CD14-positive monocyte (primary cell): Measurements from ENCODE around the gene HEPH. TPM values are rescaled to one million over a fixed set of nuclear protein-coding genes. Genes with fewer than 3 reads are reported as not detected.
"Not testable (repeated sequence)": the region's sequence is repeated elsewhere in the genome, so short reads cannot be mapped to it uniquely, and the experiment has no call there.

Experiments
- DNase-seq, 3 donors: peaks; one replicate each; pipeline ENCODE4 v3.0.0-alpha.2; 2011 to 2022
- H2AFZ ChIP-seq: 2 replicates; pipeline ENCODE4 v1.6.0; 2012; ENCODE audit warnings: mild to moderate bottlenecking, low read depth, low read length, inconsistent platforms; ENCODE audit not compliant: insufficient read depth, poor library complexity, severe bottlenecking
- H3K27ac ChIP-seq, 2 donors: 1 replicate in 1 of 2; 2 replicates in 1 of 2; pipeline ENCODE4 v1.5.1; 2012 to 2013; ENCODE audit warnings: low read length in 2 of 2, control low read depth in 1 of 2, inconsistent platforms in 1 of 2, low read depth in 1 of 2, mild to moderate bottlenecking in 1 of 2
- H3K27me3 ChIP-seq, 2 donors: one replicate each; pipeline versions ENCODE4 v1.6.0 to v1.6.1; 2011 to 2013; ENCODE audit warnings: low read length in 2 of 2; ENCODE audit not compliant: control insufficient read depth in 2 of 2, insufficient read depth in 2 of 2
- H3K36me3 ChIP-seq, 2 donors: replicated peaks in 1 of 2; 1 replicate in 1 of 2; 2 replicates in 1 of 2; pipeline versions ENCODE4 v1.5.1 to v1.6.1; 2012 to 2013; ENCODE audit warnings: low read length in 2 of 2, control low read depth in 1 of 2, inconsistent platforms in 1 of 2, mild to moderate bottlenecking in 1 of 2; ENCODE audit not compliant: insufficient read depth in 2 of 2, control insufficient read depth in 1 of 2
- H3K4me1 ChIP-seq, 2 donors: 1 replicate in 1 of 2; 2 replicates in 1 of 2; pipeline versions ENCODE4 v1.5.1 to v1.6.1; 2012 to 2013; ENCODE audit warnings: low read length in 2 of 2, control low read depth in 1 of 2, inconsistent platforms in 1 of 2, mild to moderate bottlenecking in 1 of 2, moderate library complexity in 1 of 2; ENCODE audit not compliant: insufficient read depth in 2 of 2, control insufficient read depth in 1 of 2
- H3K4me2 ChIP-seq: replicated peaks from 2 replicates; pipeline ENCODE3; 2012; ENCODE audit warnings: low read length, moderate library complexity, mild to moderate bottlenecking; ENCODE audit not compliant: poor library complexity, severe bottlenecking; ENCODE audit errors: extremely low read depth
- H3K4me3 ChIP-seq, 3 experiments: fragments of 200-600 bp in 1 of 3; sonication (generic) in 1 of 3; replicated peaks in 1 of 3; 1 replicate in 2 of 3; 2 replicates in 1 of 3; pipeline ENCODE4 v1.5.1; 2011 to 2013; ENCODE audit warnings: low read length in 3 of 3, mild to moderate bottlenecking in 3 of 3, control low read depth in 2 of 3, low read depth in 2 of 3, inconsistent platforms in 1 of 3, moderate library complexity in 1 of 3
- H3K79me2 ChIP-seq: 2 replicates; pipeline ENCODE4 v1.6.0; 2012; ENCODE audit warnings: mild to moderate bottlenecking, control low read depth, inconsistent platforms, low read length, moderate library complexity; ENCODE audit not compliant: insufficient read depth
- H3K9ac ChIP-seq: 2 replicates; pipeline ENCODE4 v1.6.0; 2017; ENCODE audit warnings: low read length, mild to moderate bottlenecking; ENCODE audit not compliant: insufficient read depth, poor library complexity, severe bottlenecking
- H3K9me3 ChIP-seq, 2 donors: replicated peaks in 1 of 2; 1 replicate in 1 of 2; 2 replicates in 1 of 2; pipeline versions ENCODE4 v1.5.1 to v1.6.1; 2012 to 2013; ENCODE audit warnings: low read length in 2 of 2, control low read depth in 1 of 2; ENCODE audit not compliant: control insufficient read depth in 1 of 2, insufficient read depth in 1 of 2
- H4K20me1 ChIP-seq: 2 replicates; pipeline ENCODE4 v1.6.0; 2012; ENCODE audit warnings: mild to moderate bottlenecking, low read length, control low read depth, moderate library complexity; ENCODE audit not compliant: insufficient read depth
- H3K27ac Mint-ChIP-seq, 7 donors: one replicate each; pipeline ENCODE4 v1.8.0; 2020; ENCODE audit warnings: mild to moderate bottlenecking in 7 of 7, mixed read lengths in 7 of 7, moderate library complexity in 6 of 7, inconsistent platforms in 2 of 7
- H3K27me3 Mint-ChIP-seq, 3 donors: one replicate each; pipeline ENCODE4 v1.8.0; 2021 to 2022; ENCODE audit warnings: low read depth in 3 of 3, mild to moderate bottlenecking in 3 of 3, mixed read lengths in 3 of 3, moderate library complexity in 3 of 3, inconsistent platforms in 1 of 3
- H3K36me3 Mint-ChIP-seq, 2 donors: one replicate each; pipeline ENCODE4 v1.8.0; 2020; ENCODE audit warnings: mixed read lengths in 2 of 2, inconsistent platforms in 1 of 2, mild to moderate bottlenecking in 1 of 2
- H3K4me1 Mint-ChIP-seq: one replicate; pipeline ENCODE4 v1.8.0; 2020; ENCODE audit warnings: mild to moderate bottlenecking, mixed read lengths
- H3K4me3 Mint-ChIP-seq, 2 donors: one replicate each; pipeline ENCODE4 v1.8.0; 2020; ENCODE audit warnings: mild to moderate bottlenecking in 2 of 2, mixed read lengths in 2 of 2, moderate library complexity in 1 of 2
- H3K9me3 Mint-ChIP-seq, 7 donors: one replicate each; pipeline ENCODE4 v1.8.0; 2020 to 2022; ENCODE audit warnings: mixed read lengths in 7 of 7, mild to moderate bottlenecking in 6 of 7, moderate library complexity in 6 of 7, inconsistent platforms in 2 of 7
- WGBS: methylation state at CpG from one replicate; pipeline ENCODE4 v1.1.5; 2013; ENCODE audit warnings: missing lambda C conversion rate; ENCODE audit not compliant: insufficient coverage; 5-methylcytosine and 5-hydroxymethylcytosine counted together
- intact Hi-C, 2 donors: fragments of 100-400 bp; cut with micrococcal nuclease; formaldehyde crosslinking; loops; one replicate each; pipeline versions ENCODE4 v1.15.0 to v1.15.1; 2023
- polyA minus RNA-seq: library from RNA; depleted of rRNA, polyadenylated mRNA; stranded (reverse); fragments of >200 nt; gene quantifications from 2 replicates; pipeline ENCODE4 v1.2.3, GENCODE V29; 2012
- polyA plus RNA-seq, 3 donors: library from polyadenylated mRNA; depleted of rRNA in 1 of 3; unstranded in 2 of 3; stranded (reverse) in 1 of 3; fragments of 300-500 nt in 2 of 3; fragments of >200 nt in 1 of 3; fragmentation: Illumina TruSeq in 2 of 3; gene quantifications; 1 replicate in 2 of 3; 2 replicates in 1 of 3; pipeline ENCODE4 v1.2.3, GENCODE V29; 2012 to 2021
- total RNA-seq, 12 experiments: library from RNA in 1 of 12; stranded (reverse) in 1 of 12; fragments of 120-200 nt in 1 of 12; gene quantifications; one replicate each; pipeline ENCODE4 v1.2.4 and lab custom pipeline; 2013 to 2026; ENCODE audit warnings: mixed read lengths in 6 of 12, inconsistent platforms in 1 of 12
- TF ChIP-seq, protein P1 (sequence below): fragments of 200-600 bp; IDR thresholded peaks from one replicate; pipeline ENCODE4 v1.8.0; 2022; ENCODE audit warnings: antibody characterized with exemption, mild to moderate bottlenecking

The HEPH gene, protein sequence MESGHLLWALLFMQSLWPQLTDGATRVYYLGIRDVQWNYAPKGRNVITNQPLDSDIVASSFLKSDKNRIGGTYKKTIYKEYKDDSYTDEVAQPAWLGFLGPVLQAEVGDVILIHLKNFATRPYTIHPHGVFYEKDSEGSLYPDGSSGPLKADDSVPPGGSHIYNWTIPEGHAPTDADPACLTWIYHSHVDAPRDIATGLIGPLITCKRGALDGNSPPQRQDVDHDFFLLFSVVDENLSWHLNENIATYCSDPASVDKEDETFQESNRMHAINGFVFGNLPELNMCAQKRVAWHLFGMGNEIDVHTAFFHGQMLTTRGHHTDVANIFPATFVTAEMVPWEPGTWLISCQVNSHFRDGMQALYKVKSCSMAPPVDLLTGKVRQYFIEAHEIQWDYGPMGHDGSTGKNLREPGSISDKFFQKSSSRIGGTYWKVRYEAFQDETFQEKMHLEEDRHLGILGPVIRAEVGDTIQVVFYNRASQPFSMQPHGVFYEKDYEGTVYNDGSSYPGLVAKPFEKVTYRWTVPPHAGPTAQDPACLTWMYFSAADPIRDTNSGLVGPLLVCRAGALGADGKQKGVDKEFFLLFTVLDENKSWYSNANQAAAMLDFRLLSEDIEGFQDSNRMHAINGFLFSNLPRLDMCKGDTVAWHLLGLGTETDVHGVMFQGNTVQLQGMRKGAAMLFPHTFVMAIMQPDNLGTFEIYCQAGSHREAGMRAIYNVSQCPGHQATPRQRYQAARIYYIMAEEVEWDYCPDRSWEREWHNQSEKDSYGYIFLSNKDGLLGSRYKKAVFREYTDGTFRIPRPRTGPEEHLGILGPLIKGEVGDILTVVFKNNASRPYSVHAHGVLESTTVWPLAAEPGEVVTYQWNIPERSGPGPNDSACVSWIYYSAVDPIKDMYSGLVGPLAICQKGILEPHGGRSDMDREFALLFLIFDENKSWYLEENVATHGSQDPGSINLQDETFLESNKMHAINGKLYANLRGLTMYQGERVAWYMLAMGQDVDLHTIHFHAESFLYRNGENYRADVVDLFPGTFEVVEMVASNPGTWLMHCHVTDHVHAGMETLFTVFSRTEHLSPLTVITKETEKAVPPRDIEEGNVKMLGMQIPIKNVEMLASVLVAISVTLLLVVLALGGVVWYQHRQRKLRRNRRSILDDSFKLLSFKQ
- 0.31 TPM for total RNA-seq (2013)
- under 1 TPM in 1 of 3 donors, not detected in 2; 0.01 TPM for polyA plus RNA-seq
- 0.14 and 0.24 TPM in 2 replicates for polyA minus RNA-seq
- total RNA-seq (lab: John Stamatoyannopoulos, UW): 0 to 3.3 (median 0.06) reads per million in 11 experiments

DNA sequence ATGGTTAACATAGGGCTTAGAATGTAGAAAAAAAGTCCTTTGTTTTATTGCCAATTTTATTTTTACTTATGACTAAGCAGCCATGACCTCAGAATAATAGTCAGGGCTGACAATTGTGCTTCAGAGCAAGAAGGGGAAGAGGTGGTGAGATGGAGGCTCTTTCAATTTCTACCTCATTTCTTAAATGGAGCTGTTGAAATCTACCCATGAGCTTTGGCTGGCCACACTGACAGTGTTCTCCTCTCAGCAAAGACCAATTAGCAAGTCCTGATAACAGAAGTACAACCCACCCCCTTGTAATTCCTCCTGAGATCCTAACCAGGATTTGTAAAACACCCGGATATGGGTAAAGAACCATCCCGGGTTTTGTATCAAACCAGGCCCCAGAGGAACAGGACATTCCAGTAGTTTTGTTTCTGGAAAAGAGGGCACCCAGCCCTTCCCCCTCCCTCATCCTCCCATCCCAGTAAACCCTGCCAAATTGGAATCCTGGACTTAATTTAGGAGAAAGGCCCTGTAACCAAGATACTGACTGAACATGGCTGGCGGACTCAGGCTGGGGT, at the start of gene HEPH:
Gene HEPH (plus strand): TSS at position 399 of the 563 bp plus-strand sequence. CDS start 6,324 bp downstream, outside the sequence.
- Histone ChIP-seq H3K27ac (no peak within 1 kb of the TSS), H3K9ac (no peak within 1 kb of the TSS), H3K4me2 (no peak within 1 kb of the TSS), H3K79me2 (no peaks in the 10 kb centered on the region), H3K4me1 (no peaks in the 10 kb centered on the region), H3K27me3 (peaks cover 0 to 52% of the 10 kb centered on the region in 2 donors), H4K20me1 (no peaks in the 10 kb centered on the region), H2AFZ (no peak within 1 kb of the TSS), H3K9me3 (no peaks in the 10 kb centered on the region), H3K4me3 (no peak within 1 kb of the TSS), H3K36me3 (no peaks in the 10 kb centered on the region)
- H3K4me3 Mint-ChIP-seq: no peak within 1 kb of the TSS
- H3K27ac Mint-ChIP-seq: no peak within 1 kb of the TSS
- no peaks in the 10 kb centered on the region for H3K36me3 Mint-ChIP-seq
- WGBS: no CpG with 5 or more reads among the region's 3 CpGs
- no peak for DNase-seq
- H3K27me3 Mint-ChIP-seq: peaks cover 0 to 25% (median 0%) of the 10 kb centered on the region in 3 donors
- H3K9me3 Mint-ChIP-seq: peaks cover 0 to 3% (median 0%) of the 10 kb centered on the region in 7 donors
- intact Hi-C loops: no loop called here
- H3K4me1 Mint-ChIP-seq: no peaks in the 10 kb centered on the region
- TF ChIP-seq, protein P1, sequence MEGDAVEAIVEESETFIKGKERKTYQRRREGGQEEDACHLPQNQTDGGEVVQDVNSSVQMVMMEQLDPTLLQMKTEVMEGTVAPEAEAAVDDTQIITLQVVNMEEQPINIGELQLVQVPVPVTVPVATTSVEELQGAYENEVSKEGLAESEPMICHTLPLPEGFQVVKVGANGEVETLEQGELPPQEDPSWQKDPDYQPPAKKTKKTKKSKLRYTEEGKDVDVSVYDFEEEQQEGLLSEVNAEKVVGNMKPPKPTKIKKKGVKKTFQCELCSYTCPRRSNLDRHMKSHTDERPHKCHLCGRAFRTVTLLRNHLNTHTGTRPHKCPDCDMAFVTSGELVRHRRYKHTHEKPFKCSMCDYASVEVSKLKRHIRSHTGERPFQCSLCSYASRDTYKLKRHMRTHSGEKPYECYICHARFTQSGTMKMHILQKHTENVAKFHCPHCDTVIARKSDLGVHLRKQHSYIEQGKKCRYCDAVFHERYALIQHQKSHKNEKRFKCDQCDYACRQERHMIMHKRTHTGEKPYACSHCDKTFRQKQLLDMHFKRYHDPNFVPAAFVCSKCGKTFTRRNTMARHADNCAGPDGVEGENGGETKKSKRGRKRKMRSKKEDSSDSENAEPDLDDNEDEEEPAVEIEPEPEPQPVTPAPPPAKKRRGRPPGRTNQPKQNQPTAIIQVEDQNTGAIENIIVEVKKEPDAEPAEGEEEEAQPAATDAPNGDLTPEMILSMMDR: no peak

DNA sequence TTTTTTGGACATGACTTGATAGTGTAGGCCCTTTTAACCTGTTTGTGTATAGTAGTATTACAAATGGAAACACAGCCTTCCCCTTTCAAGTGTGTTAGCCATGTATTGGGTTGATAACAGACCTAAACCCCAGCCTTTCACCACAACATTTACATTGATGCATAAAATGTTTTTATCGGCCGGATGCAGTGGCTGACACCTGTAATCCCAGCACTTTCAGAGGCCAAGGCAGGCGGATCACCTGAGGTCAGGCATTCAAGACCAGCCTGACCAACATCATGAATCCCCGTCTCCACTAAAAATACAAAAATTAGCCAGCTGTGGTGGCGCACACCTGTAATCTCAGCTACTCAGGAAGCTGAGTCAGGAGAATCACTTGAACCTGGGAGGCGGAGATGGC, 45.3 kb upstream of the HEPH start:
- H3K4me3 ChIP-seq, H3K27ac Mint-ChIP-seq, H3K4me3 Mint-ChIP-seq, H3K27ac ChIP-seq, H3K9ac ChIP-seq, H3K36me3 Mint-ChIP-seq, H3K79me2 ChIP-seq, H3K4me1 ChIP-seq, H3K9me3 ChIP-seq, H3K36me3 ChIP-seq, H3K4me1 Mint-ChIP-seq, H2AFZ ChIP-seq, DNase-seq, H4K20me1 ChIP-seq, H3K4me2 ChIP-seq, H3K9me3 Mint-ChIP-seq, intact Hi-C loops: not testable (repeated sequence)
- no CpG with 5 or more reads among the region's 6 CpGs for WGBS
- H3K27me3 ChIP-seq: peaks cover 0 to 35% of the 10 kb centered on the region in 2 donors
- H3K27me3 Mint-ChIP-seq: peaks cover 0 to 36% (median 0%) of the 10 kb centered on the region in 3 donors

DNA sequence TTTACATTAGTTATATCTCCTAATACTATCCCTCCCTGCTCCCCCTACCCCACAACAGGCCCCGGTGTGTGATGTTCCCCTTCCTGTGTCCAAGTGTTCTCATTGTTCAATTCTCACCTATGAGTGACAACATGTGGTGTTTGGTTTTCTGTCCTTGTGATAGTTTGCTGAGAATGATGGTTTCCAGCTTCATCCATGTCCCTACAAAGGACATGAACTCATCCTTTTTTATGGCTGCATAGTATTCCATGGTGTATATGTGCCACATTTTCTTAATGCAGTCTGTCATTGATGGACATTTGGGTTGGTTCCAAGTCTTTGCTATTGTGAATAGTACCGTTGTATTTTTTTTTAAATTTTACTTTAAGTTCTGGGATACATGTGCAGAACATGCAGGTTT, 42.7 kb upstream of the HEPH start:
- H3K79me2 ChIP-seq, DNase-seq, H3K27ac ChIP-seq, H2AFZ ChIP-seq, H3K36me3 Mint-ChIP-seq, H3K4me3 ChIP-seq, H3K4me2 ChIP-seq, H3K9me3 ChIP-seq, H3K4me1 Mint-ChIP-seq, H3K9ac ChIP-seq, H4K20me1 ChIP-seq, H3K27ac Mint-ChIP-seq, H3K4me1 ChIP-seq, H3K4me3 Mint-ChIP-seq, intact Hi-C loops, H3K36me3 ChIP-seq: not testable (repeated sequence)
- WGBS: no CpG with 5 or more reads among the region's 2 CpGs
- Mint-ChIP-seq H3K27me3 (peaks cover 0 to 36% (median 3%) of the 10 kb centered on the region in 3 donors), H3K9me3 (peaks cover 2 to 18% (median 7%) of the 10 kb centered on the region in 7 donors)
- peaks cover 0 to 33% of the 10 kb centered on the region in 2 donors for H3K27me3 ChIP-seq
